Upper lobe of left lung (tissue), 6 donors: ENCODE data around the gene SLA2. TPM values are rescaled to one million over a fixed set of nuclear protein-coding genes. Genes with fewer than 3 reads are reported as not detected.
A peak's percentile ranks its signal among the peaks of the same experiment; 100 is the strongest.

Experiments used
- ATAC-seq, 2 donors: fragments of 200-7000 bp; cut with Tn5 transposase; one replicate each; pipeline ENCODE4 v1.9.1; 2022; ENCODE audit warnings: mild to moderate bottlenecking in 2 of 2, moderate library complexity in 2 of 2; ENCODE audit not compliant: low FRiP score in 2 of 2
- DNase-seq, 2 donors: peaks; one replicate each; pipeline ENCODE4 v3.0.0-alpha.2; 2019 to 2020
- H3K27ac ChIP-seq, 4 donors: fragments of 200-600 bp; sonication (generic); one replicate each; pipeline ENCODE4 v1.5.1; 2016 to 2019
- H3K27me3 ChIP-seq, 4 donors: fragments of 200-600 bp; sonication (generic); one replicate each; pipeline ENCODE4 v1.5.1; 2017 to 2019
- H3K36me3 ChIP-seq, 4 donors: fragments of 200-600 bp; sonication (generic); one replicate each; pipeline ENCODE4 v1.5.1; 2016 to 2019
- H3K4me1 ChIP-seq, 4 donors: fragments of 200-600 bp; sonication (generic); one replicate each; pipeline ENCODE4 v1.5.1; 2018 to 2019
- H3K4me3 ChIP-seq, 4 donors: fragments of 200-600 bp; sonication (generic); one replicate each; pipeline ENCODE4 v1.5.1; 2017 to 2019; ENCODE audit warnings: mild to moderate bottlenecking in 2 of 4, moderate library complexity in 1 of 4
- H3K9me3 ChIP-seq, 4 donors: fragments of 200-600 bp; sonication (generic); one replicate each; pipeline ENCODE4 v1.5.1; 2018 to 2019
- EP300 ChIP-seq, 4 donors: sonication (generic); formaldehyde crosslinking; IDR thresholded peaks; one replicate each; pipeline ENCODE4 v1.5.1; 2017; ENCODE audit warnings: antibody characterized with exemption in 4 of 4, control low read depth in 2 of 4
- POLR2A ChIP-seq, 4 donors: fragments of 450-650 bp; IDR thresholded peaks; one replicate each; pipeline ENCODE4 v1.5.1; 2016 to 2017; ENCODE audit warnings: antibody characterized with exemption in 4 of 4, mild to moderate bottlenecking in 2 of 4
- POLR2AphosphoS5 ChIP-seq, 2 donors: sonication (generic); formaldehyde crosslinking; IDR thresholded peaks; one replicate each; pipeline ENCODE4 v1.5.1; 2017; ENCODE audit warnings: antibody characterized with exemption in 2 of 2
- WGBS, 2 donors: methylation state at CpG; one replicate each; pipeline ENCODE4 v1.1.5; 2017 to 2018; 5-methylcytosine and 5-hydroxymethylcytosine counted together
- total RNA-seq, 6 donors: library from RNA; depleted of rRNA in 4 of 6; stranded (reverse); fragments of >200 nt in 4 of 6; gene quantifications; one replicate each; pipeline versions ENCODE4 v1.1.0 to v1.2.1, GENCODE V29; 2016 to 2021
- TF ChIP-seq, protein P1 (sequence below), 6 experiments: fragments of 450-650 bp in 4 of 6; fragments of 200-600 bp in 2 of 6; sonication (generic) in 2 of 6; IDR thresholded peaks; one replicate each; pipeline ENCODE4 v1.5.1; 2016 to 2019; ENCODE audit warnings: antibody characterized with exemption in 6 of 6
- donor health status: DM: no; HTN: no; CAD: no; lungs with moderate emphysema.
- donor health status: DM: no; HTN: yes; CAD: no; lungs with severe emphysema.

Gene SLA2
- total RNA-seq, 6 donors from 2014 or later: 0.97 to 6.9 (median 3.0) TPM

DNA sequence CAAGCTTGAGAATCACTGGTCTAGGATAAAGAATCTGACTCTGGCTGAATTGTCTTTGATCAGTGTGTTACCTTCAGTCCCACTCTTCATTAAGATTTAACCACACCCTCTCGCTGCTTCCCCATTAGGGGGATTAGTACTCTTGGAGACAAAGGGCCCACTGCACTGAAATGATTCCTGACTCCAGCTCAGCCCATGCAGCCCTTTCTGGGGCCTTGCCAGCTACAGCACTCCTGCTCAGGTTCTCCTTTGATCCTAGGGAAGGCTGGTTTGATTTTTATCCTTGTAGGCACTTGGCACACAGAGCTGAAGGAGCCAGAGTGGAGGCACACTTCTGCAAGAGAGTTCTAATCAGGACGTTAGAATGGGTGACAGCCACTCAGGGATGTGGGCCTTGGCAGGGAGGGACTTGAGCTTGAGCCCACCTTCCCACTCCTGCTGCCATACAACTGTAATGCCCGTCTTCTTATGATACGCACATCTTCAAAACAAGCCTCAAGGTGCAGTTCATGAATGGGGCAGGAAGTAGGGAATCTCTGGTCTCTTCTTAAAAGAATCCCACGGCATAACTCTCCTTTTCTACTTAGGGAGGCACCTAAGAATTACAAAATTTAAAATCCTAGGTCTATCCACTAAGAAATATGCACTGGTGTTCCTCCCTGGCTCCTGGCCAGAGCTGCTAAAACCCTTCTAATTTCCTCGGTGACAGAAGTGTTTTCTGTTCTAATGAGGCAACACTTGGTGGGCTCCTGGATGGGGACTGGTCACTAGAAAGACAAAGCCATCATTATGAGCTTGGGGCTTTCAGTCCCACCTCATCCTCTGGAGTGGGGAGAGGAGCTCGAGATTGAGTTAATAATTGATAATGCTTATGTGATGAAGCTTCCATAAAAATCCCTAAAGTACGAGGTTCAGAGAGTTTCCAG is 1.5 kb upstream of the SLA2 start:
- H3K4me1 ChIP-seq: no peaks in the 10 kb centered on the region
- H3K27ac ChIP-seq: no peak overlapping the region
- ATAC-seq: no peak
- no peak for DNase-seq
- no peaks in the 10 kb centered on the region for H3K27me3 ChIP-seq
- TF ChIP-seq, protein P1, sequence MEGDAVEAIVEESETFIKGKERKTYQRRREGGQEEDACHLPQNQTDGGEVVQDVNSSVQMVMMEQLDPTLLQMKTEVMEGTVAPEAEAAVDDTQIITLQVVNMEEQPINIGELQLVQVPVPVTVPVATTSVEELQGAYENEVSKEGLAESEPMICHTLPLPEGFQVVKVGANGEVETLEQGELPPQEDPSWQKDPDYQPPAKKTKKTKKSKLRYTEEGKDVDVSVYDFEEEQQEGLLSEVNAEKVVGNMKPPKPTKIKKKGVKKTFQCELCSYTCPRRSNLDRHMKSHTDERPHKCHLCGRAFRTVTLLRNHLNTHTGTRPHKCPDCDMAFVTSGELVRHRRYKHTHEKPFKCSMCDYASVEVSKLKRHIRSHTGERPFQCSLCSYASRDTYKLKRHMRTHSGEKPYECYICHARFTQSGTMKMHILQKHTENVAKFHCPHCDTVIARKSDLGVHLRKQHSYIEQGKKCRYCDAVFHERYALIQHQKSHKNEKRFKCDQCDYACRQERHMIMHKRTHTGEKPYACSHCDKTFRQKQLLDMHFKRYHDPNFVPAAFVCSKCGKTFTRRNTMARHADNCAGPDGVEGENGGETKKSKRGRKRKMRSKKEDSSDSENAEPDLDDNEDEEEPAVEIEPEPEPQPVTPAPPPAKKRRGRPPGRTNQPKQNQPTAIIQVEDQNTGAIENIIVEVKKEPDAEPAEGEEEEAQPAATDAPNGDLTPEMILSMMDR (IDR thresholded peaks at IDR 0.05): no peak
- TF ChIP-seq POLR2A (IDR thresholded peaks at IDR 0.05) (no peak), EP300 (IDR thresholded peaks at IDR 0.05) (no peak)
- peaks cover 0 to 7% (median 2%) of the 10 kb centered on the region in 4 donors for H3K36me3 ChIP-seq
- no peaks in the 10 kb centered on the region for H3K9me3 ChIP-seq
- 68 to 74% methylated on average over 8 of the region's 8 CpGs for WGBS, 2 donors
- H3K4me3 ChIP-seq: no peak overlapping the region

DNA sequence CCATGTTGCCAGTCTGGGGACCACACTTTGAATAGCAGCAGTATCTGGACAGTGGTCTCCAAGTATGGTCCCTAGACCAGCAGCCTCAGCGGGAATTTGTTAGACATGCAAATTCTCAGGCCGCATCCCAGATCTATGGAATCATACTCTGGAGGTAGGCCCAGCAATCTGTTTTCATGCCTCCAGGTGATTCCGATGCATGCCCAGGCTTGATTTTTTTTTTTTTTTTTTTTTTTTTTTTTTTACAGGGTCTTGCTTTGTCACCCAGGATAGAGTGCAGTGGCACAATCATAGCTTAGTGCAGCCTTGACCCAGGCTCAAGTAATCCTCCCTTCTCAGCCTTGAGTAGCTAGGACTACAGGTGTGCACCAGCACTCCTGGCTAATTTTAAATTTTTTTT is 682 bp upstream of the SLA2 start:
- Histone ChIP-seq H3K9me3 (no peaks in the 10 kb centered on the region), H3K4me3 (no peak overlapping the region), H3K27me3 (no peaks in the 10 kb centered on the region), H3K27ac (no peak overlapping the region), H3K36me3 (peaks cover 0 to under 1% (median 0%) of the 10 kb centered on the region in 4 donors), H3K4me1 (no peaks in the 10 kb centered on the region)
- 88 to 97% methylated on average over 3 of the region's 3 CpGs for WGBS, 2 donors
- no peak for DNase-seq
- TF ChIP-seq POLR2A (IDR thresholded peaks at IDR 0.05): no peak
- no peak for TF ChIP-seq EP300 (IDR thresholded peaks at IDR 0.05)
- TF ChIP-seq POLR2AphosphoS5 (IDR thresholded peaks at IDR 0.05): no peak
- TF ChIP-seq, protein P1 (IDR thresholded peaks at IDR 0.05): no peak
- no peak for ATAC-seq

DNA sequence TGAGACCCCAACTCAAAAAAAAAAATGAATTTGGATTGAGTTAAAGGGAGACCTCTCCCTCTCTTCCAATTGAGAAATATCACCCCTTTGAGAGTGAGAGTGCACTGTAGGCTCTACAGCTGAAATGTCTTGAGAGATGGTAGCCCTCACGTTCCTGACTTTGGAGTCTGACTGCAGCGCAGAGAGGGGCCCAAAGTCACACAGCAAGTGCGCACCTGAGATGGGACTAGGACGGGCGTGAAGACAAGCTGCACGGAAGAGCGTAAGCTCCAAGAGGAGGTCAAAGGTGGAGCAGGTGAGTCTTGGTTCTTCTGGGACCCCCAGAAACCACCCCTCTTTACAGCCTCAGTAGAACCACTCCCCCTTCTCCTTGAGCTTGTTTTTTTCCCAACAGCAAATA is 643 bp downstream of the SLA2 start:
- H3K4me3 ChIP-seq: peak overlapping the region in 3 of 4 donors; percentile 16 to 26 (median 16)
- no peaks in the 10 kb centered on the region for H3K36me3 ChIP-seq
- no peaks in the 10 kb centered on the region for H3K27me3 ChIP-seq
- 69 to 95% methylated on average over 7 of the region's 7 CpGs for WGBS, 2 donors
- ATAC-seq (no peak), DNase-seq (no peak)
- H3K9me3 ChIP-seq: no peaks in the 10 kb centered on the region
- H3K27ac ChIP-seq: peak overlapping the region in 3 of 4 donors; percentile 27 to 60 (median 56)
- no peaks in the 10 kb centered on the region for H3K4me1 ChIP-seq
- TF ChIP-seq POLR2AphosphoS5 (IDR thresholded peaks at IDR 0.05): no peak
- TF ChIP-seq, protein P1 (IDR thresholded peaks at IDR 0.05): no peak
- no peak for TF ChIP-seq POLR2A (IDR thresholded peaks at IDR 0.05)
- no peak for TF ChIP-seq EP300 (IDR thresholded peaks at IDR 0.05)

DNA sequence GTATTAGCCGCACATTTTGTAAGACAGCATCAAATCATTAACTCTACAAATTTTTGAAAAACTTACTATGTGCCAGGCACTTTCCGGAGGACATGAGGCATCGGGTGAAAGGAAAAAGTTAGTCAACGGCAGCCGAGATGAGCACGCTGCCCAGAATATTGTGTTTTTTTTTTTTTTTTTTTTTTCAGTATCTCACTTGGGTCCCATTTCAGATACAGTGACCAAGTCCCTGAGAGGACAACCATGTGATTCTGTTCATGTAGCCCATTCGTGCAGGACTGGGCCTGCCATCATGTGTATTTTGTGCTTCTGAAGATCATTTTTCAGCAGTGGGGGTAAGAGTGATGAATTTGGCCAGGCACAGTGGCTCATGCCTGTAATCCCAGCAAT is 1.3 kb downstream of the SLA2 start:
- TF ChIP-seq POLR2A (IDR thresholded peaks at IDR 0.05) (no peak), POLR2AphosphoS5 (IDR thresholded peaks at IDR 0.05) (no peak), EP300 (IDR thresholded peaks at IDR 0.05) (no peak)
- TF ChIP-seq, protein P1 (IDR thresholded peaks at IDR 0.05): no peak
- peak overlapping the region in 2 of 4 donors; percentile 56 to 60 for H3K27ac ChIP-seq
- H3K27me3 ChIP-seq: no peaks in the 10 kb centered on the region
- H3K4me3 ChIP-seq: peak overlapping the region in 3 of 4 donors; percentile 7 to 26 (median 16)
- no peaks in the 10 kb centered on the region for H3K36me3 ChIP-seq
- 72 to 85% methylated on average over 7 of the region's 7 CpGs for WGBS, 2 donors
- ATAC-seq: no peak
- no peaks in the 10 kb centered on the region for H3K9me3 ChIP-seq
- DNase-seq: no peak
- no peaks in the 10 kb centered on the region for H3K4me1 ChIP-seq
